GM23338 (cell line): Measurements from ENCODE around the gene PDE2A. TPM values are rescaled to one million over a fixed set of nuclear protein-coding genes. Genes with fewer than 3 reads are reported as not detected.

ENCODE experiments used
- ATAC-seq: fragments of 200-7000 bp; cut with Tn5 transposase; 3 replicates; pipeline ENCODE4 v1.9.1; 2020
- DNase-seq: peaks from one replicate; pipeline ENCODE4 v3.0.0-alpha.2; 2015; ENCODE audit warnings: low spot score
- H2AFZ ChIP-seq: fragments of 200-600 bp; sonication (generic); 2 replicates; pipeline ENCODE4 v1.8.0; 2016; ENCODE audit warnings: antibody characterized with exemption, mild to moderate bottlenecking, moderate library complexity
- H3F3A ChIP-seq: fragments of 200-600 bp; sonication (generic); replicated peaks from 2 replicates; pipeline ENCODE4 v1.8.0; 2017; ENCODE audit warnings: antibody characterized with exemption, mixed run types, low read depth
- H3K27ac ChIP-seq: fragments of 200-600 bp; sonication (generic); 2 replicates; pipeline ENCODE4 v1.6.1; 2016; ENCODE audit warnings: low read depth
- H3K27me3 ChIP-seq: fragments of 200-600 bp; sonication (generic); 2 replicates; pipeline ENCODE4 v1.8.0; 2016; ENCODE audit warnings: mild to moderate bottlenecking, mixed run types, moderate library complexity; ENCODE audit not compliant: insufficient read depth
- H3K36me3 ChIP-seq: fragments of 200-600 bp; sonication (generic); 2 replicates; pipeline ENCODE4 v1.8.0; 2016; ENCODE audit warnings: mild to moderate bottlenecking; ENCODE audit not compliant: insufficient read depth
- H3K4me1 ChIP-seq: fragments of 200-600 bp; sonication (generic); 2 replicates; pipeline ENCODE4 v1.8.0; 2016; ENCODE audit warnings: mild to moderate bottlenecking, moderate library complexity; ENCODE audit not compliant: insufficient read depth
- H3K4me2 ChIP-seq: fragments of 200-600 bp; sonication (generic); 2 replicates; pipeline ENCODE4 v1.7.1; 2017; ENCODE audit warnings: mixed run types
- H3K4me3 ChIP-seq: fragments of 200-600 bp; sonication (generic); 2 replicates; pipeline ENCODE4 v1.6.1; 2016; ENCODE audit warnings: mixed run types
- H3K79me2 ChIP-seq: fragments of 200-600 bp; sonication (generic); replicated peaks from 2 replicates; pipeline ENCODE4 v1.8.0; 2017; ENCODE audit warnings: mild to moderate bottlenecking; ENCODE audit not compliant: insufficient read depth
- H3K9me2 ChIP-seq: fragments of 200-600 bp; sonication (generic); 2 replicates; pipeline ENCODE4 v1.8.0; 2017; ENCODE audit not compliant: insufficient read depth
- H4K20me1 ChIP-seq: fragments of 200-600 bp; sonication (generic); replicated peaks from 2 replicates; pipeline ENCODE4 v1.8.0; 2017; ENCODE audit warnings: mild to moderate bottlenecking; ENCODE audit not compliant: insufficient read depth
- H3K27ac Mint-ChIP-seq: 2 replicates; pipeline ENCODE4 v1.8.0; 2020; ENCODE audit warnings: inconsistent platforms, mild to moderate bottlenecking, moderate library complexity, mixed read lengths
- H3K27me3 Mint-ChIP-seq: 3 replicates; pipeline ENCODE4 v1.8.0; 2022; ENCODE audit warnings: low read depth, mild to moderate bottlenecking, moderate library complexity, mixed read lengths, inconsistent platforms; ENCODE audit not compliant: insufficient read depth, poor library complexity
- H3K36me3 Mint-ChIP-seq: 3 replicates; pipeline ENCODE4 v1.8.0; 2021; ENCODE audit warnings: low read depth, mild to moderate bottlenecking, inconsistent platforms, moderate library complexity, mixed read lengths
- H3K4me1 Mint-ChIP-seq: 3 replicates; pipeline ENCODE4 v1.8.0; 2020; ENCODE audit warnings: mild to moderate bottlenecking, inconsistent platforms, mixed read lengths
- H3K4me3 Mint-ChIP-seq: 3 replicates; pipeline ENCODE4 v1.8.0; 2021; ENCODE audit warnings: moderate library complexity, mild to moderate bottlenecking, inconsistent platforms, mixed read lengths
- H3K9me3 Mint-ChIP-seq: 3 replicates; pipeline ENCODE4 v1.8.0; 2020; ENCODE audit warnings: moderate library complexity, mild to moderate bottlenecking, inconsistent platforms, mixed read lengths
- CREB1 ChIP-seq: fragments of 250-450 bp; sonication (Bioruptor Pico); IDR thresholded peaks from 2 replicates; pipeline ENCODE4 v1.5.0; 2020; ENCODE audit warnings: low read depth, mild to moderate bottlenecking, moderate library complexity
- EZH2 ChIP-seq: fragments of 200-600 bp; sonication (generic); IDR thresholded peaks from one replicate; pipeline ENCODE4 v1.8.0; 2017; ENCODE audit warnings: antibody characterized with exemption, mild to moderate bottlenecking, low read depth; ENCODE audit not compliant: unreplicated experiment
- EZH2phosphoT487 ChIP-seq: fragments of 200-600 bp; sonication (generic); IDR thresholded peaks from one replicate; pipeline ENCODE4 v1.8.1; 2018; ENCODE audit warnings: antibody characterized with exemption; ENCODE audit not compliant: unreplicated experiment
- JUNB ChIP-seq: IDR thresholded peaks from one replicate; pipeline ENCODE4 v1.6.1; 2016; ENCODE audit warnings: antibody characterized with exemption; ENCODE audit not compliant: unreplicated experiment
- NANOG ChIP-seq: IDR thresholded peaks from 2 replicates; pipeline ENCODE4 v1.6.1; 2016; ENCODE audit warnings: antibody characterized with exemption, borderline replicate concordance
- POLR2AphosphoS5 ChIP-seq: IDR thresholded peaks from 2 replicates; pipeline ENCODE4 v1.6.1; 2016; ENCODE audit warnings: antibody characterized with exemption, low read depth
- REST ChIP-seq: IDR thresholded peaks from one replicate; pipeline ENCODE4 v1.6.1; 2018; ENCODE audit warnings: antibody characterized with exemption; ENCODE audit not compliant: unreplicated experiment
- STAT1 ChIP-seq: IDR thresholded peaks from one replicate; pipeline ENCODE4 v1.6.1; 2016; ENCODE audit warnings: antibody characterized with exemption; ENCODE audit not compliant: unreplicated experiment
- ZNF114 ChIP-seq: fragments of 250-450 bp; sonication (Bioruptor Pico); IDR thresholded peaks from 2 replicates; pipeline ENCODE4 v1.5.0; 2020; ENCODE audit warnings: mild to moderate bottlenecking, moderate library complexity
- ZNF331 ChIP-seq: fragments of 250-450 bp; sonication (Bioruptor Pico); IDR thresholded peaks from 2 replicates; pipeline ENCODE4 v1.5.0; 2020; ENCODE audit warnings: low read depth, mild to moderate bottlenecking, moderate library complexity
- ZNF462 ChIP-seq: fragments of 250-450 bp; sonication (Bioruptor Pico); IDR thresholded peaks from 2 replicates; pipeline ENCODE4 v1.5.0; 2020; ENCODE audit warnings: mild to moderate bottlenecking, moderate library complexity
- polyA plus RNA-seq: library from polyadenylated mRNA; unstranded; fragments of >200 nt; fragmentation: Nextera tagmentation; extraction: Ambion mirVana; gene quantifications from 2 replicates; pipeline ENCODE4 v1.2.1, GENCODE V29; 2016
- total RNA-seq: library from RNA; depleted of rRNA; stranded (reverse); fragments of >200 nt; shearing (Covaris generic); gene quantifications from 2 replicates; pipeline ENCODE4 v1.2.3, GENCODE V29; 2014
- TF ChIP-seq, protein P1 (sequence below), 2 experiments: fragments of 200-600 bp in 1 of 2; sonication (generic) in 1 of 2; conservative IDR thresholded peaks; 2 replicates each; pipeline versions ENCODE4 v1.5.1 to v1.6.1; 2016 to 2017; ENCODE audit warnings: antibody characterized with exemption in 2 of 2, low read depth in 2 of 2, mild to moderate bottlenecking in 2 of 2, moderate library complexity in 1 of 2

The PDE2A gene
- total and polyA plus RNA-seq, 2 experiments from 2014 or later = 4.3 to 16.2 TPM

DNA sequence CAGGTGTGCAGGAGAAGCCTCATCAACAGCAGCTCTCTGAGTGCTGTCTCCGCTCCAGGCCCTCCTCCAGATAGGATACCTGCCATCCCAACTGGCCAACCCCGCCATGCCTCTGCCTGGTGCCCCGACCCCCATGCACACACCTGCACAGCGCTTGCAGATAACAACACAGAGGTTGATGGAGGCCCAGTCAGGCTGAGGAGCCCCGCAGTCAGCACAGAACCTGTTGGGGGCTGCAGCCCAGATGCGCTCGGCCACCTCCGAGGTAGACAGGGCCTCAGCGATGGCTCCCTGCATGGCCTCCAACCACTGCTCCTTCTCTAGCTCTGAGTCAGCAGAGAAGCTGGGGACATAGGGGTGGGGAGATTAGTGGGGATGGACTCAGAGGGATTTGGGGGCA, 32.8 kb upstream of the PDE2A start:
- no peaks in the 10 kb centered on the region; the same call in 1 of the 2 replicates for H3K36me3 ChIP-seq
- no peaks in the 10 kb centered on the region; the same call in 1 of the 2 replicates for H3K79me2 ChIP-seq
- ATAC-seq = no peak
- peaks cover 14% of the 10 kb centered on the region for H4K20me1 ChIP-seq
- peaks cover 36% of the 10 kb centered on the region for H3K36me3 Mint-ChIP-seq
- no peak overlapping the region; the same call in 1 of the 2 replicates for H3K4me2 ChIP-seq
- no peak overlapping the region for H2AFZ ChIP-seq
- DNase-seq = no peak
- H3K4me1 ChIP-seq = peaks cover 25% of the 10 kb centered on the region
- H3K4me1 Mint-ChIP-seq = peaks cover 43% of the 10 kb centered on the region
- H3K4me3 ChIP-seq = no peak overlapping the region
- no peaks in the 10 kb centered on the region for H3K27me3 ChIP-seq
- H3K27me3 Mint-ChIP-seq = peaks cover 14% of the 10 kb centered on the region
- H3F3A ChIP-seq = 0 out of 2 replicates have a peak, but pooled peaks cover 3% of the 10 kb centered on the region
- no peak overlapping the region for H3K4me3 Mint-ChIP-seq
- H3K27ac ChIP-seq = no peak overlapping the region
- H3K9me3 Mint-ChIP-seq = no peaks in the 10 kb centered on the region; the same call in 2 of the 3 replicates
- peak overlapping the region; percentile 42; the same call in 1 of the 2 replicates for H3K27ac Mint-ChIP-seq
- H3K9me2 ChIP-seq = no peaks in the 10 kb centered on the region
- no peak for TF ChIP-seq NANOG
- no peak for TF ChIP-seq REST
- TF ChIP-seq POLR2AphosphoS5 = no peak
- TF ChIP-seq ZNF114 (CRISPR knock-in tag) = no peak
- no peak for TF ChIP-seq ZNF462 (CRISPR knock-in tag)
- TF ChIP-seq CREB1 (CRISPR knock-in tag) = no peak
- TF ChIP-seq ZNF331 (CRISPR knock-in tag) = no peak
- TF ChIP-seq, protein P1, sequence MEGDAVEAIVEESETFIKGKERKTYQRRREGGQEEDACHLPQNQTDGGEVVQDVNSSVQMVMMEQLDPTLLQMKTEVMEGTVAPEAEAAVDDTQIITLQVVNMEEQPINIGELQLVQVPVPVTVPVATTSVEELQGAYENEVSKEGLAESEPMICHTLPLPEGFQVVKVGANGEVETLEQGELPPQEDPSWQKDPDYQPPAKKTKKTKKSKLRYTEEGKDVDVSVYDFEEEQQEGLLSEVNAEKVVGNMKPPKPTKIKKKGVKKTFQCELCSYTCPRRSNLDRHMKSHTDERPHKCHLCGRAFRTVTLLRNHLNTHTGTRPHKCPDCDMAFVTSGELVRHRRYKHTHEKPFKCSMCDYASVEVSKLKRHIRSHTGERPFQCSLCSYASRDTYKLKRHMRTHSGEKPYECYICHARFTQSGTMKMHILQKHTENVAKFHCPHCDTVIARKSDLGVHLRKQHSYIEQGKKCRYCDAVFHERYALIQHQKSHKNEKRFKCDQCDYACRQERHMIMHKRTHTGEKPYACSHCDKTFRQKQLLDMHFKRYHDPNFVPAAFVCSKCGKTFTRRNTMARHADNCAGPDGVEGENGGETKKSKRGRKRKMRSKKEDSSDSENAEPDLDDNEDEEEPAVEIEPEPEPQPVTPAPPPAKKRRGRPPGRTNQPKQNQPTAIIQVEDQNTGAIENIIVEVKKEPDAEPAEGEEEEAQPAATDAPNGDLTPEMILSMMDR (conservative IDR thresholded peaks at IDR 0.05; ENCODE audit: low read depth in 2 of 2) = no peak
- TF ChIP-seq EZH2phosphoT487 = no peak
- no peak for TF ChIP-seq EZH2
- TF ChIP-seq JUNB = no peak
- TF ChIP-seq STAT1 = no peak
